Measurements from ENCODE around the gene ME2.

- TF ChIP-seq CTCF (IDR thresholded peaks at IDR 0.05) (no peak), POLR2A (IDR thresholded peaks at IDR 0.05) (no peak)
These were observed 18.9 kb upstream of the ME2 start for GRCh38 chr18:50859793-50860555.
